ENCODE measurements around the gene METRNL. TPM values are rescaled to one million over a fixed set of nuclear protein-coding genes. Genes with fewer than 3 reads are reported as not detected.
A peak's percentile ranks its signal among the peaks of the same experiment; 100 is the strongest.
"Not testable (repeated sequence)": the region's sequence is repeated elsewhere in the genome, so short reads cannot be mapped to it uniquely, and the experiment has no call there.

Gene METRNL, protein sequence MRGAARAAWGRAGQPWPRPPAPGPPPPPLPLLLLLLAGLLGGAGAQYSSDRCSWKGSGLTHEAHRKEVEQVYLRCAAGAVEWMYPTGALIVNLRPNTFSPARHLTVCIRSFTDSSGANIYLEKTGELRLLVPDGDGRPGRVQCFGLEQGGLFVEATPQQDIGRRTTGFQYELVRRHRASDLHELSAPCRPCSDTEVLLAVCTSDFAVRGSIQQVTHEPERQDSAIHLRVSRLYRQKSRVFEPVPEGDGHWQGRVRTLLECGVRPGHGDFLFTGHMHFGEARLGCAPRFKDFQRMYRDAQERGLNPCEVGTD
- total RNA-seq = 63.8 to 79.4 TPM (median 64.7 TPM) in 3 replicates
- long read RNA-seq, transcript METRNL-201 (4 exons, 1,605 nt) = major isoform, 41 of 47 reads
- long read RNA-seq, partial matches to known transcripts = 0 of 47 reads
- long read RNA-seq, other reads (novel, unspliced or antisense) = 5 of 47 reads

DNA sequence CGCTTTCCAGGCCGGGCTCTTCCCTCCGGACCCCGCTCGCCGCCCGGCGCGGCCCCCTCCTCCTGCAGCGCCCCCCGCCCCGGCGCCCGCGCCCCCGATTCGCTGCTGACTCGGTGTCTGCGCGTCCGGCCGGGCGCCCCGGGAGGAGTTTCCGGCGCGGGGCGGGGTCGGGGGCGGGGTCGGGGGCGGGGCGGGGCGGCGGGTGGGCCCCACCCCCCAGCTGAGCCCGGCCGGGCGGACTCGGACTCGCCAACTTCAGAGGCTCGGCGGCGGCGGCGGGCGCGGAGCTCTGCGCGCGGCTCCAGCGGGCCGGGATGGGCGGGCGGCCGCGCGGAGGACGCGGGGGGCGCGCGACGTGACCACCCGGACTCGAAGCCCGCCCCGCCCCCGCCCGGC, at the start of gene METRNL:
Gene METRNL (plus strand): TSS at position 258 of the 396 bp plus-strand sequence. CDS start 207 bp downstream, outside the sequence.
- Mint-ChIP-seq H3K4me3 (ENCODE audit: unreplicated experiment) (peak within 1 kb of the TSS; percentile 50), H3K27ac (ENCODE audit: unreplicated experiment) (no peak within 1 kb of the TSS)
- DNase-seq (ENCODE audit: low spot score) = no peak

DNA sequence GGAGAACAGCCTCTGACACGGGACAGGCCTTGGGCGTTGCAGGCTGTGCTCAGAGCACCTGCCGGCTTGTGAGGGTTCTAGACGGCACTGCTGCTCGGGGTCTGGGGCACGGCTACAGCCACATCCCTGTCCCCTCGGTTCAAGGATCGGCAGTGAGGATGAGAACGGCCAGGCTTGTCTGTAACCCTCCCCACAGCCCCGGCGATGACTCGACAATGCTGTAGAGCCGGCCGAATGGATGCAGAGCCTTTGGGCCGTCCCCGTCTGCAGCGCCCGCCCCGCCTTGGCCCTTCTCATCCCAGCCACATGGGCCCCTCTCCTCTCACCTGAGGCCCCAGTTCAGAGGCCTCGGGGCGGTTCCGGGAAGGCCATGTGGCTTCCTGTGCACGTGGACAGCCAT, 49.0 kb upstream of the METRNL start:
- H3K4me1 Mint-ChIP-seq (ENCODE audit: low read depth) = no peaks in the 10 kb centered on the region
- TF ChIP-seq, protein P1, sequence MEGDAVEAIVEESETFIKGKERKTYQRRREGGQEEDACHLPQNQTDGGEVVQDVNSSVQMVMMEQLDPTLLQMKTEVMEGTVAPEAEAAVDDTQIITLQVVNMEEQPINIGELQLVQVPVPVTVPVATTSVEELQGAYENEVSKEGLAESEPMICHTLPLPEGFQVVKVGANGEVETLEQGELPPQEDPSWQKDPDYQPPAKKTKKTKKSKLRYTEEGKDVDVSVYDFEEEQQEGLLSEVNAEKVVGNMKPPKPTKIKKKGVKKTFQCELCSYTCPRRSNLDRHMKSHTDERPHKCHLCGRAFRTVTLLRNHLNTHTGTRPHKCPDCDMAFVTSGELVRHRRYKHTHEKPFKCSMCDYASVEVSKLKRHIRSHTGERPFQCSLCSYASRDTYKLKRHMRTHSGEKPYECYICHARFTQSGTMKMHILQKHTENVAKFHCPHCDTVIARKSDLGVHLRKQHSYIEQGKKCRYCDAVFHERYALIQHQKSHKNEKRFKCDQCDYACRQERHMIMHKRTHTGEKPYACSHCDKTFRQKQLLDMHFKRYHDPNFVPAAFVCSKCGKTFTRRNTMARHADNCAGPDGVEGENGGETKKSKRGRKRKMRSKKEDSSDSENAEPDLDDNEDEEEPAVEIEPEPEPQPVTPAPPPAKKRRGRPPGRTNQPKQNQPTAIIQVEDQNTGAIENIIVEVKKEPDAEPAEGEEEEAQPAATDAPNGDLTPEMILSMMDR (IDR thresholded peaks at IDR 0.05) = no peak
- peaks cover 8% of the 10 kb centered on the region for H3K36me3 Mint-ChIP-seq (ENCODE audit: low read depth)
- no peaks in the 10 kb centered on the region for H3K27me3 Mint-ChIP-seq (ENCODE audit: low read depth)
- DNase-seq (ENCODE audit: low spot score) = no peak
- no peak overlapping the region for H3K27ac Mint-ChIP-seq (ENCODE audit: unreplicated experiment)
- H3K9me3 Mint-ChIP-seq (ENCODE audit: low read depth) = no peaks in the 10 kb centered on the region
- H3K4me3 Mint-ChIP-seq (ENCODE audit: unreplicated experiment) = no peak overlapping the region

More for the DNA sequence above, at the start of gene METRNL:
- Mint-ChIP-seq H3K27me3 (ENCODE audit: low read depth) (no peaks in the 10 kb centered on the region), H3K9me3 (ENCODE audit: low read depth) (no peaks in the 10 kb centered on the region), H3K4me1 (ENCODE audit: low read depth) (peaks cover 29% of the 10 kb centered on the region), H3K36me3 (ENCODE audit: low read depth) (no peaks in the 10 kb centered on the region)
- TF ChIP-seq, protein P1 (IDR thresholded peaks at IDR 0.05) = no peak

DNA sequence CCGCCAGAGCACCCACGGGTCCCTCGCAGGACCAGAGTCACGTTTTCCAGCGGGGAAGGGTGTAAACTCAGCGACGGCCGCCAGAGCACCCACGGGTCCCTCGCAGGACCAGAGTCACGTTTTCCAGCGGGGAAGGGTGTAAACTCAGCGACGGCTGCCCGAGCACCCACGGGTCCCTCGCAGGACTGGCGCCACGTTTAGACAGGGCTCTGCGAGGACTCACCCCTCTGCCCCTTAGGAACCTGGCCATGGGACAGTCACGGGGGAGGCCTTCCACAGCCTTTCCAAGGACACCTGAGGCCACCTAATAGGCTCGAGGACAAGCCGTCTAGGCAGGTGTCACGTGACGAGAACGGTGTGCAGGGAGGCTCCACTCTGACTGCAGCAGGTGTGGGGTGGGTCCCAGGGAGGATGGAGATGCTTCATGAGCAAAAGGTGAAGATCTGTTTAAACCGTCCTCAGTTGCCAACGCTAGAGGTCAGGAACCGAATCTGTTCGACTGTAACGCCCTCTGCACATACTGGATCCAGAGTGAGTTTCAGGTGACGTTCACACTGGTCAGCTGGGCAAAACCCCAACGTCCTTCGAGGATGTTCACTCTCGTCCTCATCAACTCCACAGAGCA, 48.0 kb upstream of the METRNL start:
- H3K4me1 Mint-ChIP-seq (ENCODE audit: low read depth) = no peaks in the 10 kb centered on the region
- H3K36me3 Mint-ChIP-seq (ENCODE audit: low read depth) = peaks cover 10% of the 10 kb centered on the region
- TF ChIP-seq, protein P1 (IDR thresholded peaks at IDR 0.05) = no peak
- no peaks in the 10 kb centered on the region for H3K27me3 Mint-ChIP-seq (ENCODE audit: low read depth)
- no peak overlapping the region for H3K27ac Mint-ChIP-seq (ENCODE audit: unreplicated experiment)
- no peaks in the 10 kb centered on the region for H3K9me3 Mint-ChIP-seq (ENCODE audit: low read depth)
- H3K4me3 Mint-ChIP-seq (ENCODE audit: unreplicated experiment) = no peak overlapping the region
- no peak for DNase-seq (ENCODE audit: low spot score)

DNA sequence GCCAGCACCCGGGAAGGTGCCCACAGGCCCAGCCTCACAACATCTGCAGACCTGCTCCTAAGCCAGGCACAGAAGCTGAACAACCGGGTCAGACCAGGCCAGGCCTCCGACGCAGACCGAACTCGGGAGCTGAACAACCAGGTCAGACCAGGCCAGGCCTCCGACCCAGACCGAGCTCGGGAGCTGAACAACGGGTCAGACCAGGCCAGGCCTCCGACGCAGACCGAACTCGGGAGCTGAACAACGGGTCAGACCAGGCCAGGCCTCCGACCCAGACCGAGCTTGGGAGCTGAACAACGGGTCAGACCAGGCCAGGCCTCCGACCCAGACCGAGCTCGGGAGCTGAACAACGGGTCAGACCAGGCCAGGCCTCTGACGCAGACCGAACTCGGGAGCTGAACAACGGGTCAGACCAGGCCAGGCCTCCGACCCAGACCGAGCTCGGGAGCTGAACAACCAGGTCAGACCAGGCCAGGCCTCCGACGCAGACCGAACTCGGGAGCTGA, 47.4 kb upstream of the METRNL start:
- peaks cover 15% of the 10 kb centered on the region for H3K36me3 Mint-ChIP-seq (ENCODE audit: low read depth)
- not testable (repeated sequence) for DNase-seq (ENCODE audit: low spot score); H3K27ac Mint-ChIP-seq (ENCODE audit: unreplicated experiment)

DNA sequence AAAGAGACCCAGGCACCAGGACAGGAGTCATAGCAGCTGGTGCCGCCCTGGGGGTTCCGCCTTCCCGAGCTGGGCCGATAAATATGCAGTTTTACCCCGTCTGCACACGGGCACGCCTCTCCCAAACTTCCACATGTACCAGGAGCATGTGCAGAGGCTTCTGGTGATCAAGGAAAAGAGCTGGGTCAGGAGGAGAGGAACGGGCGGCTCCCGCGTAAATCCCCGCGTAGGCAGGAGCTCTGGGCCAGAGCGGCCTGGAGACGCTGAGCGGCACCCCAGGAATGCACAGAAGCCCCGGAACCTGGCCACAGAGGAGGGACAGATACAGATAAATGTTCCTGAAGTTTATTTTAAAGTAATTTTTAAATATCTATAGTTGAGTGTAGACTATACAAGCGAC, 46.6 kb upstream of the METRNL start:
- H3K4me1 Mint-ChIP-seq (ENCODE audit: low read depth) = no peaks in the 10 kb centered on the region
- H3K9me3 Mint-ChIP-seq (ENCODE audit: low read depth) = no peaks in the 10 kb centered on the region
- no peak overlapping the region for H3K4me3 Mint-ChIP-seq (ENCODE audit: unreplicated experiment)
- no peak for DNase-seq (ENCODE audit: low spot score)
- TF ChIP-seq, protein P1 (IDR thresholded peaks at IDR 0.05) = no peak
- peaks cover 20% of the 10 kb centered on the region for H3K36me3 Mint-ChIP-seq (ENCODE audit: low read depth)
- no peaks in the 10 kb centered on the region for H3K27me3 Mint-ChIP-seq (ENCODE audit: low read depth)
- H3K27ac Mint-ChIP-seq (ENCODE audit: unreplicated experiment) = no peak overlapping the region

More for the DNA sequence above, 47.4 kb upstream of the METRNL start:
- H3K9me3 Mint-ChIP-seq (ENCODE audit: low read depth); H3K27me3 Mint-ChIP-seq (ENCODE audit: low read depth); H3K4me3 Mint-ChIP-seq (ENCODE audit: unreplicated experiment); H3K4me1 Mint-ChIP-seq (ENCODE audit: low read depth): not testable (repeated sequence)

Measured in chondrocyte (in vitro differentiated cells).